Measurements from ENCODE around the gene TNFRSF6B. TPM values are rescaled to one million over a fixed set of nuclear protein-coding genes. Genes with fewer than 3 reads are reported as not detected.
A peak's percentile ranks its signal among the peaks of the same experiment; 100 is the strongest.
"Not testable (repeated sequence)": the region's sequence is repeated elsewhere in the genome, so short reads cannot be mapped to it uniquely, and the experiment has no call there.

The TNFRSF6B gene
- total RNA-seq, 1 donor, result 0.36 TPM

DNA sequence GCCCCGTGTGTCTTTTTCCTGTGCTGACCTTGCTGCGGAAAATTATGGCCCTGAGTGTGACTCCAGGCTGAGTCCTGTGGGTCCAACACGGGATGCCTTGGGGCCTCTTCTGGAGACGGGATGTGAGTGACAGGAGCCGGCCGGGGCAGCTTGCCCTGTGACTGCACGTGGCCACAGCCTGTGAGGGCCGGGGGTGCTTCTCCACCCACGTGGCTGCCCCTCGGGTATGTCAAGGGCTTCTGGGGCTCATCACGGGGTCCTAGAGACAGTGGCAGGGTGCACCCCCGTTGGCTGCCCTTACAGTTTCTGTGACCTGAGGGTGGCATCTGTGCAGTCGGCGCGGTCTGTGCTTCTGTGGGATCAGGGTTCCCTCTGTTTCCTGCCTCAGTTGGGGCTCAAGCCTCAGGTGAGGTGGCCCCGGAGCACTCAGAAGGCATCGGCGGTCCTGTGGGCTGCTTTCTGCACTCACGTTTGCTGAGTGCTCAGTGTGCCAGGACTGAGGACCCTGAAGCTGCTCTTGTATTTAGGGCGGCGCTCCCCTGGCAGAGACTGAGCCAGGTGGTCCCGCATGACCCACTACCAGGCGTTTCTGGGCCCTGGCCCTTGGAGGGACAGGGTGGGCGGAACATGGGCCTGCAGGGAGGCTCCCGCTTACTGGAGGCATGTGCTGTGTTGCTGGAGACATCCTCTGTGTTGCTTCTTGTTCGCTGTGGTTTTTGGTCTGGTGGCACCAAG, 33.0 kb upstream of the TNFRSF6B start:
- TF ChIP-seq CTCF (IDR thresholded peaks at IDR 0.05; ENCODE audit: insufficient read depth, low read length), result no peak
- no peak for DNase-seq (ENCODE audit: low read depth)
- H3K4me3 ChIP-seq (ENCODE audit: low read depth, low read length), result no peak overlapping the region

GRCh38 chr20:63664143-63664851, 32.2 kb upstream of the TNFRSF6B start:
- no peak overlapping the region for H3K4me3 ChIP-seq (ENCODE audit: low read depth, low read length)
- no peak for TF ChIP-seq CTCF (IDR thresholded peaks at IDR 0.05; ENCODE audit: insufficient read depth, low read length)
- no peak for DNase-seq (ENCODE audit: low read depth)

DNA sequence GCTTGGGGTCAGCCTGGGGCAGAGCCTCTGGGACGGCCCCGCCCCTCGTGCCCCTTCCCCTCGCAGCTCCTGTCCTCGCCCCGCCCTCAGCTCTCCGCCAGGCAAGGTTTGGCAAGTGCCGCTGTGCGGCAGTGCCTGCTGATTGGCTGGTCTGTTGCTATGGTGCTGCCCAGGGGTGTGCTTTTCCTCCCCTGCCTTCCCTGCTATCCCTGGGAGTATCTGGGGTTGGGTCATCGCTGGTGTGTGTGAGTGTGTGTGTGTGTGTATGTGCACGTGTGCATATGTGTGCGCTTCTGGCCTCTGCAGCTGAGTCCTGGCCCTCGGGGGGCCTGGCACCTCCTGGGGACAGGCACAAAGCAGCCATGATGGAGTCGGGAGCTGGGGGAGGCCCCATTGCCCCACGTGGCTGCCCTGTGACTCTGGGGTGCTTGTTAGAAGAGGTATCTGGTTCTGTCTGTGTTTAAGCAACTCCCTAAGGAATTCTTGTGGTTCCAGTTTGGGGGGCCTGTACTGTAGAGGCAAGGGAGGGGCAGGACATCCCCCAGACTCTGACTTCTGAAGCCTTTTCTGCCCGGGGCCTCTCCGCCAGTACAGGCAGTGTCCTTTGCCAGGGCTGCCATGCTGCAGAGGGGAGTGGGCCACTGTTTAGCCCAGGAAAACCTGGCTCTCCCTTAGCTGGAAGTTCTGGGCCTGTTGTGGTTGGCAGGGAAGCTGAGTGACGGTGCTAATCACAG, 31.4 kb upstream of the TNFRSF6B start:
- peak; percentile 32 for DNase-seq (ENCODE audit: low read depth)
- no peak for TF ChIP-seq CTCF (IDR thresholded peaks at IDR 0.05; ENCODE audit: insufficient read depth, low read length)

GRCh38 chr20:63665708-63666107, 30.7 kb upstream of the TNFRSF6B start:
- no peak for TF ChIP-seq CTCF (IDR thresholded peaks at IDR 0.05; ENCODE audit: insufficient read depth, low read length)
- H3K4me3 ChIP-seq (ENCODE audit: low read depth, low read length), result no peak overlapping the region
- DNase-seq (ENCODE audit: low read depth), result no peak

More for the DNA sequence above, 31.4 kb upstream of the TNFRSF6B start:
- H3K4me3 ChIP-seq (ENCODE audit: low read depth, low read length), result no peak overlapping the region

- H3K4me3 ChIP-seq (ENCODE audit: low read depth, low read length), result no peak overlapping the region
- no peak for TF ChIP-seq CTCF (IDR thresholded peaks at IDR 0.05; ENCODE audit: insufficient read depth, low read length)
- no peak for DNase-seq (ENCODE audit: low read depth)
Measured at GRCh38 chr20:63667858-63668257, 28.6 kb upstream of the TNFRSF6B start.

- H3K4me3 ChIP-seq (ENCODE audit: low read depth, low read length), result no peak overlapping the region
- TF ChIP-seq CTCF (IDR thresholded peaks at IDR 0.05; ENCODE audit: insufficient read depth, low read length), result no peak
- DNase-seq (ENCODE audit: low read depth), result no peak
Measured at GRCh38 chr20:63668351-63668750, 28.1 kb upstream of the TNFRSF6B start.

GRCh38 chr20:63671695-63672094, 24.8 kb upstream of the TNFRSF6B start:
- not testable (repeated sequence) for H3K4me3 ChIP-seq (ENCODE audit: low read depth, low read length)

More at GRCh38 chr20:63671695-63672094, 24.8 kb upstream of the TNFRSF6B start:
- DNase-seq (ENCODE audit: low read depth), result not testable (repeated sequence)
